IMR-90 (cell line): Measurements from ENCODE around the gene HPSE.

Source experiments
- MAFK ChIP-seq: IDR thresholded peaks from 2 replicates; pipeline ENCODE4 v1.6.1; 2012; ENCODE audit warnings: low read depth, low read length, improper control_type of control experiment
- POLR2A ChIP-seq: IDR thresholded peaks from 2 replicates; pipeline ENCODE4 v1.6.1; 2012; ENCODE audit warnings: mild to moderate bottlenecking, low read depth, low read length
- RFX5 ChIP-seq: IDR thresholded peaks from 2 replicates; pipeline ENCODE4 v1.8.0; 2012; ENCODE audit warnings: low read depth, mild to moderate bottlenecking, low read length, moderate library complexity
- USF2 ChIP-seq: fragments of 150-350 bp; IDR thresholded peaks from 2 replicates; pipeline ENCODE4 v1.6.1; 2017; ENCODE audit warnings: mild to moderate bottlenecking, antibody characterized with exemption, low read length, low read depth
- TF ChIP-seq, protein P1 (sequence below): conservative IDR thresholded peaks from 2 replicates; pipeline ENCODE4 v1.5.1; 2012; ENCODE audit warnings: mild to moderate bottlenecking, low read depth, low read length, improper control_type of control experiment

GRCh38 chr4:83258461-83258860 is 76.2 kb downstream of the HPSE start:
- no peak for TF ChIP-seq RFX5
- TF ChIP-seq, protein P1, sequence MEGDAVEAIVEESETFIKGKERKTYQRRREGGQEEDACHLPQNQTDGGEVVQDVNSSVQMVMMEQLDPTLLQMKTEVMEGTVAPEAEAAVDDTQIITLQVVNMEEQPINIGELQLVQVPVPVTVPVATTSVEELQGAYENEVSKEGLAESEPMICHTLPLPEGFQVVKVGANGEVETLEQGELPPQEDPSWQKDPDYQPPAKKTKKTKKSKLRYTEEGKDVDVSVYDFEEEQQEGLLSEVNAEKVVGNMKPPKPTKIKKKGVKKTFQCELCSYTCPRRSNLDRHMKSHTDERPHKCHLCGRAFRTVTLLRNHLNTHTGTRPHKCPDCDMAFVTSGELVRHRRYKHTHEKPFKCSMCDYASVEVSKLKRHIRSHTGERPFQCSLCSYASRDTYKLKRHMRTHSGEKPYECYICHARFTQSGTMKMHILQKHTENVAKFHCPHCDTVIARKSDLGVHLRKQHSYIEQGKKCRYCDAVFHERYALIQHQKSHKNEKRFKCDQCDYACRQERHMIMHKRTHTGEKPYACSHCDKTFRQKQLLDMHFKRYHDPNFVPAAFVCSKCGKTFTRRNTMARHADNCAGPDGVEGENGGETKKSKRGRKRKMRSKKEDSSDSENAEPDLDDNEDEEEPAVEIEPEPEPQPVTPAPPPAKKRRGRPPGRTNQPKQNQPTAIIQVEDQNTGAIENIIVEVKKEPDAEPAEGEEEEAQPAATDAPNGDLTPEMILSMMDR, result no peak
- TF ChIP-seq MAFK, result no peak
- TF ChIP-seq POLR2A, result no peak
- no peak for TF ChIP-seq USF2
